Activated CD4-positive, CD25-positive, alpha-beta regulatory T cell (primary cell): ENCODE measurements around the gene NRIP1.

ENCODE experiments used
- DNase-seq, 4 experiments: peaks; one replicate each; lab custom pipeline; 2025; lab: John Stamatoyannopoulos, UW

The NRIP1 gene

GRCh38 chr21:15005391-15005790, 59.4 kb downstream of the NRIP1 start:
- no peak for DNase-seq

GRCh38 chr21:15004721-15005370, 60.0 kb downstream of the NRIP1 start:
- DNase-seq, result no peak

- no peak for DNase-seq
Measured at GRCh38 chr21:15003463-15004135, 61.2 kb downstream of the NRIP1 start.

- no peak for DNase-seq
Measured at GRCh38 chr21:15001857-15002606, 62.8 kb downstream of the NRIP1 start.

GRCh38 chr21:15001113-15001512, 63.7 kb downstream of the NRIP1 start:
- DNase-seq, result no peak

GRCh38 chr21:15000081-15000480, 64.7 kb downstream of the NRIP1 start:
- no peak for DNase-seq

- DNase-seq, result no peak
Measured at GRCh38 chr21:14998784-14999183, 66.0 kb downstream of the NRIP1 start.

- no peak for DNase-seq
Measured at GRCh38 chr21:14998336-14998735, 66.5 kb downstream of the NRIP1 start.

GRCh38 chr21:14995695-14996490, 68.9 kb downstream of the NRIP1 start:
- DNase-seq, result no peak

- no peak for DNase-seq
Measured at GRCh38 chr21:14995226-14995625, 69.6 kb downstream of the NRIP1 start.

GRCh38 chr21:14993115-14993514, 71.7 kb downstream of the NRIP1 start:
- DNase-seq, result no peak

- no peak for DNase-seq
Measured at GRCh38 chr21:14991957-14992356, 72.8 kb downstream of the NRIP1 start.

GRCh38 chr21:14989359-14989758, 75.4 kb downstream of the NRIP1 start:
- no peak for DNase-seq

GRCh38 chr21:14988760-14989159, 76.0 kb downstream of the NRIP1 start:
- no peak for DNase-seq

- no peak for DNase-seq
Measured at GRCh38 chr21:14987370-14988170, 77.2 kb downstream of the NRIP1 start.

GRCh38 chr21:14985306-14985705, 79.5 kb downstream of the NRIP1 start:
- DNase-seq, result no peak

- DNase-seq, result no peak
Measured at GRCh38 chr21:14982336-14982735, 82.5 kb downstream of the NRIP1 start.

- DNase-seq, result no peak
Measured at GRCh38 chr21:14981246-14981645, 83.6 kb downstream of the NRIP1 start.

GRCh38 chr21:14979264-14979663, 85.5 kb downstream of the NRIP1 start:
- DNase-seq, result no peak

GRCh38 chr21:14977814-14978213, 87.0 kb downstream of the NRIP1 start:
- no peak for DNase-seq

GRCh38 chr21:14975136-14975919, 89.5 kb downstream of the NRIP1 start:
- no peak for DNase-seq
